HG02840 (cell line): ENCODE measurements around the gene SLC1A3.

Source experiments
- ATAC-seq: cut with Tn5 transposase; IDR thresholded peaks from one replicate; pipeline ENCODE4 v1.9.1; 2021; ENCODE audit warnings: mild to moderate bottlenecking, moderate library complexity, moderate number of reproducible peaks; ENCODE audit not compliant: unreplicated experiment, low FRiP score

The SLC1A3 gene

DNA sequence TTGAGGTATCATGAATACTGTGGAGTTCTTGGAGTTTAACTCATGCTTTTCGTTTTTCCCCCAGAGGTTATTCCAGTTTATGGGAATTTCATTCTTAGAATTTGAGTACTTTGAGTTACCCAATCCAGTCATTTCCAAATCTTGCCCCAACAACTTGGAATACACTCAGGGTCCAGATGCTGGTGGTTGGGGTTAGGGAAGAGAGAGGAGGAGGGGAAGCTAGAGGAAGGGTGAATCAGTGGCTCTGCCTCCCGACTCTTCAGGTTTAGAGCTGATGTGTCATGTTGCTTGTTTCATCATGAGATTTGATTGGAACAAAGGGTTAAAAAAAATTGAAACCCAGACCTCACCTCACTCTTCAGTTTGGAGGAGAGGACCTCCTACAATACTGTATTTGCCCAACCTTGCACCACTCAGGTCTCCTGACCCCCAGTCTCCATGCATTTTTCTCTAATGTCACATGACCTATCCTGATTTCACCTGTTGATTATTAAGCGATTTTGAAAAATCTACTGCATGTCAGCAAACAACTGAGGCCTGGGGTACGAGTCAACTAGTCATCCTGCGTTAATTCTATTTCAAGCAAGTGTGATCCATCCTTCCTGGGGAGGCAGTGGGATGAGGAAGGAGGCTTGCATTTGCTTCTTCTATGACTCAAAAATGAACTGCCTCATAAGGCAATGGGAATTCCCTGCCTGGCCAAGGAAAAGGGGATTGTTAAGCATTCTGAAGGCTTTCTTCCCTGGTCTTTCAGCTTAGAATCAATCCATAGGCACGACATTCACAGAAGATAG lies 6.2 kb upstream of the SLC1A3 start:
- ATAC-seq = no peak

DNA sequence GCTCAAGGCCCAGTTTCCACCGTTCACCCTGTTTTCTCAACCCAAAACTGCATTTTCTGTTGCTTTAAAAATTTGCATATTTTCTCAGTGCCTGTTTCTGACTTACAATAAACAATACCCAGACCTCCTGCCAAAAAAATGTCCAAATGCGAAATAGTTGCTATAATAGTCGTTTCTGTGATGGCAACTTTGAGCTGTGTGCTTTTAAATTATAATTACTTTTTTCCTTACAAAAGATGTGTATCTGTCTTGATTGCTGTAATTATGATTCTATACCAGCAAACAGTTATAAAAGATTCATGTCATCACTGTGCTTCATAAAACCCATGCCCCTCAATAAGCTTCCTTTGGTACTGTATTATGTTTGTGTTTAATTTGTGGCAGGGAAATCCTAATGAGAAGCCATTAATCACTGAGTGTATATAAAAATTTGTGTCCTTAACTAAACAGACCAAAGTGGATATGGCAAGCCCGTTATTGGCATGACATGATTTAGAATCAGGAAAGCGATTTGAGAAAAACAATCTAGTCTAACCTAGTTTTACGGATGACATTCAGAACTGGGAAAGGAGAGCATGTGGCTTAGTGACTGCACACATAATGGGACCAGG lies 5.4 kb upstream of the SLC1A3 start:
- ATAC-seq = no peak

DNA sequence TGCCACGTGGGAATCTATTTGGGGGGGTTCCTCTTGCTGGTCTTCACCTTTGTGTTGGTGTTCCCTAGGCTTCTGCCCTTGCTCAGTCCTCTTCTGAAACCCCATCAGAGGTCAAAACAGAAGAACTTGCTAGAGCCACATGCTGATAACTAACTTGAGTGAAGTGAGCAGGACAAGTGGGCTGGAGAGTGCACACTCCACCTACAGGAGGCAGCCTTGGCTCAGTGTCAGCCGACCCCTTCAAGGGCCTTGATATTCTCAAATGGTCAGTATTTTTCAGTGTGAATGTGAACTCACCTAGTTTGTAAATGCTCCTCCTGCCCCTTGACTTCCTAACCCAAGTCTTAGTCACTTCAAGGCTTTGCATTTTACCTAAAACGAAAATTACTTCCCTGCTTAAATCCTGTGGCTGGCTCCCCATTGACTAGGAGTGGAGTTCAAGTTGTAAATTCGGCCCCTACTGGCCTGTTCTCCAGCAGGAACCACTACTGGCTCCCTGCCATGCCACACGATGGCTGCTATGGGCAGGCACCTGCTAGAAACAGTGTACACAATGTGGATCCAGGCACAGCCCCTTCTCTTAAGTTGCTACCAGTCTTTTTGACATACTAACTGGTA lies 3.6 kb upstream of the SLC1A3 start:
- no peak for ATAC-seq

DNA sequence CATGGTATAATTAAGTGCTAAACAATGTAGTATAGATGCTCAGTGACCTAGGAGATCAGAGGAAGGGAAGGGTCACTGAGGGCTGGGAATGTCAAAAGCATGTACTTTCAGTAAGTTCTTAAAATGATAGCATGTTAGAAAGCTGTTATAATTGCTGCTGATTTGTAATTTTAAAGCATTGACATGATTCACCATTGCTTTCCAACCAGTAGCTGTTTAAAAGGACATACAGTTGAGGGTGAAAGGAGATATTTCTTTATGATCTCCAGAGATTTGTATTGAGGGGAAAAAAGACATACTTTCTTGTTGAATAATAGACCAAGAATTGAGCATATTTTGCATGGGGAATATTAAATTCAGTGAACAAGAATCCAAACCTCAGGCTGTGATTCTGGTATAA lies 1.2 kb upstream of the SLC1A3 start:
- no peak for ATAC-seq

DNA sequence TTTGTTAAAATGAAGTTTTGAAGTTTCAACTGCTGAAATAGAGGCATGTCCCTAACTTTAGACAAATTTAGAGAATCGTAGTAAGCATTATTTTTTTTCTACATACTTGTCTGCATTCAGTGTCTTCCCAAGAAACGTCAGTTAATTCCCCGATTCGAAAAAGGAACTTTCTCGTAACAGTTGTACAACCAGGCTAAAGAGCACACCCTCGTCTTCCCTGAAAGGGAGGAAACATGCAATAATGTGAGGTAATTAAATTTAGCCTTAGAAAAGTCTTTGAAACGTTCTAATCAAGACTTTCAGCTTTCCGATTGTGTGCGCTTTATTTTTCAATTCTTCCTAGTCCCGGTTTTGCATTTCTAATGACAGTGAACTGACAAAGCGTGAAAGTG lies 374 bp upstream of the SLC1A3 start:
- no peak for ATAC-seq

DNA sequence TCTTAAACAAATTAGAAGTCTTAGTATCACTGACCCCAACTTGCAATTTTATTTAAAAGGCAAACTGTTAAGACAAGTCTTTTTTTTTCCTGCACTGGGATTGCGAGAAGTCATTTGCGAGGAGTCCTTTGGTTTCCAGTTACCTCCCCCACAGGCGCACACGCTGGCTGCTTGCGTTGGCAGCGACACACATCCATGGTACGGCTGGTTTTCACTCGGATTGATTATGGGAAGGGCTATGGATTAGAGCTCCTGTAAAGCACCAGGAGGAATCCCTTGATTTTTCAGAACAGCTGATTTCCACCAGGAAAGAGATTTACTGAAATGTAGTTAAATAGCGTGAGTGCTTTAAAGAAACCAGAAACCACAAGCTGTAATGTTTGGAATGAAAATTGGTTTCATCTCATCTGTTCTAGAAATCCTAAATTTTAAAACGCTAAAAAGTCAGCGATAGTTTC lies 737 bp downstream of the SLC1A3 start:
- ATAC-seq = no peak

DNA sequence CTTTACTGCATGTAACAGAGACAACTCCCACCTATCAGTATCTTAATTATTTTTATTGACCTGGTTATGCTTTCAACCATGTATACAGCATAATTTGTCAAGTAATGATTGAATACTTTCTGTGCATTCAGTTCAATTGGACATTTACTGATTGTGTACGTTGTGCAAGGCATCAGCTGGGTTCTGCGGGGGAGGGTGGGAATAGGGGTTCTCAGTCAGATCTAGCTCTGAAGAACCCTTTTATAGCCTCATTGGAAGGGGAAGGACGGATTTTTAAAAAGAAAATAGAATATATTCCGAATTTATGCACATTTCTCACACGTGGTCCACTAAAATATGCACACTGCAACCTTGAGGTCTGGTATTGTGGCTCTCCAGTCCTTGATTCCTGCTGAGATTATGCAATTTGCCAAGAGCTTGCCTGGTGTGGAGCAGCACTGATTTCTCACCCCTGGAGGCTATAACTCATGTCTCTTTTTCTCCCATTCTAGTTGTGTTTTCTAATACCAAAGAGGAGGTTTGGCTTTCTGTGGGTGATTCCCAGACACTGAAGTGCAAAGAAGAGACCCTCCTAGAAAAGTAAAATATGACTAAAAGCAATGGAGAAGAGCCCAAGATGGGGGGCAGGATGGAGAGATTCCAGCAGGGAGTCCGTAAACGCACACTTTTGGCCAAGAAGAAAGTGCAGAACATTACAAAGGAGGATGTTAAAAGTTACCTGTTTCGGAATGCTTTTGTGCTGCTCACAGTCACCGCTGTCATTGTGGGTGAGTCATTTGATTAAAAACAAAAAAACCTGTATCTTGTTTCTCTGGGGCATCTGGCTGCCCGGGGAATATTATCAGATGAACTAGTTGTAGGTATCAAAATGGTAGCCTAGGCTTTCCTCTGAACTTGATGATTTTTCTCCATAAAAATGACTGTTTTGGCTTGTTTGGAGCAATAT lies 1.7 kb downstream of the SLC1A3 start:
- ATAC-seq = no peak

DNA sequence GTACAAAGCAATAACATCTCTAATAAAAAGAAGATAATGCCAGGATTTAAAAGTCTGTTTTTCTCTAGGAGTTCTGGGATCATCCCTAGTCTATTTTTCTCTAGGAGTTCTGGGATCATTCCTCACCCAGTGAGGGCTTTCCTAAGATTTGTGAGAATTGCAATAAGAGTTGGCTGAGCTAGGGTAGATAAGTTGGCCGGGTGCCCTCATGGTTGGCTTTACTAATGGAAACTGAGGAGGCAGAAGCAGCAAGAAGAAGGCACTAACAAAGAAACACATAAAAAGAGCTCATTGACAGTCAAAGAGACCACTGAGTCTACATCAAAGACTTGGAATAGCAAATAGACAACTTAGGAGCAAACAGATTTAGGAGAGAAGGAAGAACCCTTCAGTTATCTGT lies 4.2 kb downstream of the SLC1A3 start:
- no peak for ATAC-seq

DNA sequence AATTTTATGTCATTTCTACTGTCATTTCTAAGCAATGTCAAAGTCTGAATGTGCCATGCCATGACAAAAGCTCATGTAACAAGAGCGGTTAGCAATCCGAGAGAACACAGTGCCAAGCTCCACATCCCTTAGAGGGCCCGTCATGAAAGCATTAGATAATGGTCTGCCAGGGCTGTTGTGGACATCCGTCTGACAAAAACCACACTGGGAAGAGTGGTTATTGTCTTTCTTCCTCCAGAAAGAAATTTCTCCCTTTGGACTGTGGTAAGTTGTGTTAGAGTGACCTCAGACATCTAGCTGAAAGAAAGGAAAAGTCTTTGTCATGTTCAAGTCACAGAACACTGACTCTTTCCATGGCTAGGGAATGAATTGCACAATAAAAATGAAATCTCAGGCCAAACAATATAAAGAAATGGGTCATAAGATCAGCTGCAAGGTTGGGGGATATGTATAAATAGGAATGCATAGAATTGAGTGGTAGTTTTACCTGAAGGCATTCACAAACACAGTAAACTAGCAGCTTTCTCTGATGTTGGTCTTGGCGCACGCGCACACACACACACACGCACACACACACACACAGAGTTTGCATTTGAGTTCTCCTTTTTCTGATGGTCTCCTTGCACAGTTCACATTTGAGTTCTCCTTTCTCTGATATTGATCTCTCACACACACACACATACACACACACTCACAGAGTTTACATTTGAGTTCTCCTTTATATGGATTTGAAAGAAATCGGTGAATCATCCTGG lies 5.3 kb downstream of the SLC1A3 start:
- ATAC-seq = no peak

DNA sequence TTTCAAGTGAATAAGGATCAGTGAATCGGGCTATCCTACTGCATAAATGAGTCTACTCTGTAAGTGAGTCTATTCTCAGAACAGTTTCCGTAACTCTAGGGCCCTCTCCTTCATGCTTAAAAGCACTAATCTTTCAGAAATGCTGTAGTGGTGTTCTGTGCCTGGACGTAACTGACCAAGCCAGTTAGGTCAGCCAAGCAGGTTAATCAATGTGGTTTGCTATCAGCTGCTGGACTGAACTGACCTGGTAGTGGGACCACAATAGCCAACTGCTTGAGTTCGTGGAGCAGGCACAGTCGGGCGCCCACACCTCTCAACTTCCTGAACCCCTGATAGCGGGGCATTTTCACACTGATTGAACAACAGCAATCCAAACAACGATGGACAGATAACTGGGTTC lies 6.8 kb downstream of the SLC1A3 start:
- ATAC-seq = no peak

DNA sequence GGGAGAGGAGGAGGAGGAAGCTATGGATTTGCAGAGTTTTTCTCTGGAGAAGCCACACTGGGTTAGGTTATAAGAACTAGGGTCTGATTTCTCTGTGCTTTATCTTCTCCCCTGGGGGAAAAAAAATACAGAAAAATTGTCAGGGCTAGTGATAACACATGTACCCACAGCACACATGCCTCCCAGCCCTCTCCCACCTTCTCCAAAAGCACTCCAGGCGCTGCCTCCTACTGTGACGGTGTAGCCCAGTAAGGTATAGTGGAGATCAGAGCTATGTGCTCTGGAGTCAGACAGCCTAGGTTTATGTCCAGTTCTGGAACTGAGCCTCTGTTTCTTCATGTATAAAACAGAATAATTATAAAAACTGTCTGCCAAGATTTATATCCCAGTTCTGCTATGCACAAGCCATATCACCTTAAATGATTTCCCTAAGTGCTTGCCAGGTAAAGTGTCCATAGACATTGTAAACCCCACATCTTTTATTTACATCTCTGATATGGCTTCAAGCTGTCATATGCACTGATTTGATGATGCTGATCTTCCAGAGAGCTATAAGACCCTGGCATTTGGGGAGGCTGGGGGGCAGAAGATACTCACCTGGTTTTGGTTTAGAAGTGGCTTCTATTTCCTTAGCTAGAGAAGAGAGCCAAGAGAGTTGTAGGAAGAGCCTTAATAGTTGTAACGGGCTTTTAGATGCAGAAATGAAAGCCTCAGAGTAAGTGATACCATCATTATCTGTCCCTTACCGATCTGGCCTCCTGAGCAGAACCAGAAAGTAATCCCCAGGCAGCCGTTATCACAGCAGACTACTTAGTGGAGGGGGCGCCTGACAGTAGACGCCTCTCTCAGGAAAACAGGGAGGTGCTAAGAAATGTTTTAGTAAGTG lies 7.6 kb downstream of the SLC1A3 start:
- no peak for ATAC-seq

DNA sequence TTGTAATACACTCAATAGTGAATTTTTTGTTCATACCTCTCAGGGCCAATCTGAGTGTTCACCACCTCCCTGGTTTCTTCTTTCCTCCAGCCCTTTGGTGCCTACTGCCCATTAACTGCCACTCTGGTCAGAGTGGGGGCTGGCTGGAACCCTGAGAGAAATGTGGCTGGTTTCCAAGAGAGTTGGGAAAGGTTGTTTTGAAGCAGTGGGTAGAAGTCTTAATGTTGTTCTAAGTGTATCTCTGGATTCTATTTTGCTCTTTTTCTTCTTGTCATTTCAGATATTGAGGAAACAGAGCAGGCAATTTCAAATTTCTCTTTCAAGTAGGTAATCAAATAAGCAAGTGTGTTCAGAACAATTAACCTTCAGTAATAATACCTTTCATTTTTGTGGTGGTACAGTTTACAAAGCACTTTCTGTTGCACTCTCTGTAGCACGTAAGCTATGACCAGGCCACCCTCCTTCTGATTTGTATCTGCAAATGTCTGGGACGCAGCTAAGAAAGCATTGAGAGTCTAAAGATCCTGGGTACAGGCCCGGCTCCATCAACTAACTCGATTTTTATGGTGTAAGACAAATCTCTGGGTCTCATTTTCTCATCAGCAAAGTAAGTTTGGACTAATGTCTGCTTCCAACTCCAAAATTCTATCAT lies 8.4 kb downstream of the SLC1A3 start:
- no peak for ATAC-seq

DNA sequence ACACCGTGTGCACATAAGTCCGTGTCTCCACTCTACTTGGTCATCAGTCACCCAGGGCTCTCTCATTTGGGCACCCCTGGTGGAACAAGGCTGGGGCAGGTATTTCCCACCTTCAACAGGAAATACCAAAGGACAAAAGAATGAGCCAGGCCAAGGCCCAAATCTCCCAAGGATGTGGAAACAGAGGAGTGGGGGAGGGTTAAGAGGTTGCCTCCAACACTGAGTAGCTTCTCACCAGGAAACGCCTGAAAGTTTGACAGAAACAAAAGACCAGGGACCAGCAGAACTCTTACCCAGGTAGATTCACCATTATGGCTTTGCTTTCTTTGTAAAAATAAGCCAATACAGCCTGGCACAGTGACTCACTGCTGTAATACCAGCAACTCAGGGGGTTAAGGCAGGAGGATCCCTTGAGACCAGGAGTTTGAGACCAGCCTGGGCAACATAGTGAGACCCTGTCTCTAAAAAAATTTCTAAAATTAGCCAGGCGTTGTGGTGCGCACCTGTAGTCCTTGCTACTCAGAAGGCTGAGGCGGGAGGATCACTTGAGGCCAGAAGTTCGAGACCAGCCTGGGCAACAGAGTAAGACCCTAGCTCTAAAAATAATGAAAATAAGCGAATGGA lies 12.7 kb downstream of the SLC1A3 start:
- no peak for ATAC-seq

DNA sequence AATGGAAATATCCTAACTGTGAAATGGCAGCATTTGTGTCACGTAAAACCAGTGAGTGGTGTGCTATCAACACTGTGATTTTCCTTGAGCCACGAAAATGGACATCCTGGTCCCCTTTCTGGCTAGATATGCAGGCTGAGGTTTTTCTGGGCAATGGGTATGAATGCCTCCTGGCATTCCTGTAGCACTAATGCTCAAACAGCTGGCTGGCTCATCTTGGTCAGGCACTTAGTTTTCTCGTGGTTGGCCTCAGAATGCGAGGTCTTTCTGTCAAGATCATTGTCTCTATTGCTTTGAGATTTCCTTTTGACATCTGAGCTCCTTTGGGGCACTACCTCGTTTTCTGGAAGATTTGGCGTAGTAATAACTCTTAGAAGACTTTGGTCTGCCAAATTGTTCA lies 15.6 kb downstream of the SLC1A3 start:
- no peak for ATAC-seq

DNA sequence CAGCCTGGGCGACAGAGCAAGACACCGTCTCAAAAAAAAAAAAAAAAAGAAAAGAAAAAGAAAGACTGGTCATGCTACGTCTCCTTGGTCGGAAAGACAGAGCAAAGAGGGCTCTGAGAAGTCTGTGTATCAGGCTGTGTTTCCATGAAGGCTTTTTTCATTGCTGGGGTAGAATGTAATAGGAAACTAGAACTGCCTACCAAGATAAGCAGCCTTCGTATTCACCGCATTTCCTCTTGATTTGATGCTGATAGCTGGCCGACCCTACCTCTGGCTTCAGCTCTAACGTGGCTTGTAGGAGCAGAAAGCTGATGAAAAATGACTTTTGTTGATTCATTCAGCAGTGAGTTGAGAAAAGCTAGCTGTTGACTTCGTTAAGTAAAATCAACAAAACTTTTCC lies 17.4 kb downstream of the SLC1A3 start:
- no peak for ATAC-seq

DNA sequence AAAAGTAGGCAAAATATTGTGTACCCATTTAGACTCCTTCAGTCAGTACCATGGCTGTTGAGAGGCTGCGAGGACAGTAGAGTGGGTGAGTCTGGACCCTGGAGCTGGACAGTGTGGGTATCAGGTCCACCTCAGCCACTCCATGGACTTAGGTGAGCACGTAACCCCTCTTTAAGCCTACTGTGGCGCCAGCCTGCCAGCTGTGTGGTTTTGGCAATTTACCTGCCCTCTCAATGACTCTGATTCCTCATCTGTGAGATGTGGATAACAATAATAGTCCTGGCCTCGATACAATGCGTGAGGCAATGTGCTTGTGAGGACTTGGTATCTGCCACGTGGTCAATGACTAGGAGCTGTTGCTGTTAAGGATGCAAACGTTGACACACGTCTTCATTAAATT lies 17.9 kb downstream of the SLC1A3 start:
- ATAC-seq = no peak

DNA sequence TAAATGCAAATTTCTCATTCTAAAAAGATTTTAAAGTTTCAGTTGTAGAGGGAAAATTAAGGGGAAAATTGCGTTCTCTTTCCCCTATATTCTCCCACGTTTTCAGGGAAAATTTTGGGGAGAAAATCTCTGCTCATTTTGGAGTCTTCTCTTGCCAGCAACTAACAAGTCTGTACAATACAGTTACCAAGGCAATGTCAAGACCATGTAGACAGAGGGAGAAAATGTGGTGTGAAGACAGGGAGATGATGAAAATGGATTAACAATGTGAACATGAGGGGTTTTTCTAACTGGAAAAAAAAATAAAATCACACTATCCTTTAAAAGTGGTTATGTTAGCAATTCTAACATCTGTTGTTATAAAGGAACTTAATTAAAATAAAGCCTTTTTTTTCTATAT lies 22.3 kb downstream of the SLC1A3 start:
- ATAC-seq = no peak

DNA sequence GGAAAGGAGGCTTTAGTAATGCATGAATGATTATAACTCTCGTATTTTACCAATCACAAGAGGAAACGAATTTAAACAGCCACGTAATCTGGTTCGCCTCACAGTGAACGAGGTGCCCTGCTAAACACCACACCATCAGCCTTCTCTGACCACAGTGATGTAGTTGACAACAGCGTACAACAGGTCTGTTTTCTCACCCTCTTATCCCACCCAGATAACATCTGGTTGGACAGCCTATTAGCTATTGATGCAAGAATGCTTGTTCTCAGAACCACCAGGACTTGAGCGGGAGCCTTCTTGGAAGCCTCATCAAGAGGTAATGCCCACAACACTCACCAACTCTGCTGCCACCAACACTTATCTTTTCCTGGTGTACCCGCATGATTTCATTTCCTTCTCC lies 23.3 kb downstream of the SLC1A3 start:
- ATAC-seq = no peak
